ENCODE data around the gene TAOK2.

The TAOK2 gene

DNA sequence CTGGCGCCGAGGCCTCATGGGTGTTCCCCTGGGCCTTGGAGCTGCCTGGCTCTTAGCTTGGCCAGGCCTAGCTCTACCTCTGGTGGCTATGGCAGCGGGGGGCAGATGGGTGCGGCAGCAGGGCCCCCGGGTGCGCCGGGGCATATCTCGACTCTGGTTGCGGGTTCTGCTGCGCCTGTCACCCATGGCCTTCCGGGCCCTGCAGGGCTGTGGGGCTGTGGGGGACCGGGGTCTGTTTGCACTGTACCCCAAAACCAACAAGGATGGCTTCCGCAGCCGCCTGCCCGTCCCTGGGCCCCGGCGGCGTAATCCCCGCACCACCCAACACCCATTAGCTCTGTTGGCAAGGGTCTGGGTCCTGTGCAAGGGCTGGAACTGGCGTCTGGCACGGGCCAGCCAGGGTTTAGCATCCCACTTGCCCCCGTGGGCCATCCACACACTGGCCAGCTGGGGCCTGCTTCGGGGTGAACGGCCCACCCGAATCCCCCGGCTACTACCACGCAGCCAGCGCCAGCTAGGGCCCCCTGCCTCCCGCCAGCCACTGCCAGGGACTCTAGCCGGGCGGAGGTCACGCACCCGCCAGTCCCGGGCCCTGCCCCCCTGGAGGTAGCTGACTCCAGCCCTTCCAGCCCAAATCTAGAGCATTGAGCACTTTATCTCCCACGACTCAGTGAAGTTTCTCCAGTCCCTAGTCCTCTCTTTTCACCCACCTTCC lies 13.9 kb downstream of the TAOK2 start:
- DNase-seq (ENCODE audit: low read depth) = no peak

DNA sequence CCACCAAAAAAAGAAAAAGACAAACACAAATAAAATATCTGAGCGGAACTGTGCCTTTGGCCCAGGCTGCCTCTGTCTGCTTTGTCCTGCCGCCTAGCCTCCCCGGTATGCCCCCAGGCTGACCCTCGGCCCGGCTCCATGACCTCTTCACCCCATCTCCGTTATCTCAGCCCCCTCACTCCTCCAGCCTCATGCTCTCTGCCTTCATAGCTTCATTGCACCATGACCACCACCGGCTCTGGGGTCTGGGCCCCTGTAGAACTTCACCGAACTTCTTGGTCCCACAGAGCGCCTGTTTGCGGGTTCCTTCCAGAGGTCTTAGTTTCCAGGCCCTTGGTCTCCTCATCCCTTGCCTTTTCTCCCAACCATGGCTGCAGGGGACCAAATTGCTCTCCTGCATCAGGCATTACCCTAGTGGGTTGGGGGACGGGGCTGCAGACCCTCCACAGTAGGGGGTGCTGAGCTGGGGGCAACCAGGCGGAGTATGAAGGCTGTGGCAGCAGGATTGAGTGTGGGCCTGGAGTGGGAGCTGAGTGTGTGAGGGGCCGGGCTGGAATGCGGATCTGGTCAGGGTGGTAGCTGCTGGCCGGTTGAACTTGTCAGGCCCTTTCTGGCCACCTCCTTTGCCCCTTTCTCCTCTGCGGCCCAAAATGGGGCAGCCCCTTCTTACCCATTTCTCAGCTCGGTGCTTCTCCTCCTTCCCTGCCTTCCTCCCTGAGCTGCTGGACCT lies 14.8 kb downstream of the TAOK2 start:
- no peak for DNase-seq (ENCODE audit: low read depth)

DNA sequence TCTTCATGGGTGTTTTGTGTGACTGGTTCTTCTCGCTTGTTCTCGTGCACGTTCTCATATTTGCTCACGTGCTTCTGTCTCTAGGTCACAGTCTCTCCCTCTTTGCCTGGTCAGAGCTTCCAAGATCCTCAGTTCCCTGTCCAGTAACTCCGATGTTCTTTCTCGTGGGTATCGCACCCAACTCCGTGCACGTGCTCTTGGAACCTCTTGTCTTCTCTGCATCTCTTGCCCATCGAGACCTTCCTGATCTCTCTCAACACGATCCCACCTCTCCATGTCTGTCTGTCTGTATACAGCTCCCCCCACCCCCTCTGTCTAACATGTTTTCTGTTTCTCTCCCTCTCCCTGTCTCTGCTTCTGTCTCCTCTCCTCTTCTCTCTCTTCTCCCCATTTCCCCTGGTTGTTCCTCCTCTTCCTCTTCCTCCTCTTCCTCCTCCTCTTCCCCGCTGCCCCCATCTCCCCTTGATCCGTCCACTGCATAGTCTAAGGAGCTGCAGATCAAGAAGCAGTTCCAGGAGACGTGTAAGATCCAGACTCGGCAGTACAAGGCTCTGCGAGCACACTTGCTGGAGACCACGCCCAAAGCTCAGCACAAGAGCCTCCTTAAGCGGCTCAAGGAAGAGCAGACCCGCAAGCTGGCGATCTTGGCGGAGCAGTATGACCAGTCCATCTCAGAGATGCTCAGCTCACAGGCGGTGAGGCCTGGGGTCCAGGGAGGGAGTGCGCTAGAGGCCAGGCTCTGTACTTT lies 15.6 kb downstream of the TAOK2 start:
- no peak for DNase-seq (ENCODE audit: low read depth)

DNA sequence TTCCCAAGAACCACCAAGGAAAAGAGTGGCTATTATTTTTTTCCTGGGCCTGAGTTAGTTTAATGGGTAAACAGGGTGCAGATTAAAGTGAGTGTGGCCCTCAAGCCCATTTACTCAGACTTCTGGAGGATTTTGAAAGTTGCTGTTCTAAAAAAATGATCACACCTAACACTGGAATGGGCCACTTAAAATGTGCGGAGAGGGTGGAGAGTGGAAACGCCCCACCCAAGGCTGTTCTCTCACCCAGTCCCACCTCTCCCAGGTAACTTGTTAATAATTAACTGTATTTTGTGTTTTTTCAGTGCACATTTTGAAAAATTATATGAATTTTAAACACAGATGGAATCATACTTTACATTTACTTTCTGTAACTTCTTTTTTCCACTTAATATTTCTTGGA lies 16.4 kb downstream of the TAOK2 start:
- DNase-seq (ENCODE audit: low read depth) = no peak

DNA sequence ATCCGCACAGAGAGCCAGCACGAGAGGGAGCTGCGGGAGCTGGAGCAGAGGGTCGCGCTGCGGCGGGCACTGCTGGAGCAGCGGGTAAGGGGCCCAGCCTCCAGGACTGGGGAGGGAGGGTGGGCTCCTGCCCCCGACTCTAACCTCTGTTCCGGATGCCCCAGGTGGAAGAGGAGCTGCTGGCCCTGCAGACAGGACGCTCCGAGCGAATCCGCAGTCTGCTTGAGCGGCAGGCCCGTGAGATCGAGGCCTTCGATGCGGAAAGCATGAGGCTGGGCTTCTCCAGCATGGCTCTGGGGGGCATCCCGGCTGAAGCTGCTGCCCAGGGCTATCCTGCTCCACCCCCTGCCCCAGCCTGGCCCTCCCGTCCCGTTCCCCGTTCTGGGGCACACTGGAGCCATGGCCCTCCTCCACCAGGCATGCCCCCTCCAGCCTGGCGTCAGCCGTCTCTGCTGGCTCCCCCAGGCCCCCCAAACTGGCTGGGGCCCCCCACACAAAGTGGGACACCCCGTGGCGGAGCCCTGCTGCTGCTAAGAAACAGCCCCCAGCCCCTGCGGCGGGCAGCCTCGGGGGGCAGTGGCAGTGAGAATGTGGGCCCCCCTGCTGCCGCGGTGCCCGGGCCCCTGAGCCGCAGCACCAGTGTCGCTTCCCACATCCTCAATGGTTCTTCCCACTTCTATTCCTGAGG lies 17.4 kb downstream of the TAOK2 start:
- no peak for DNase-seq (ENCODE audit: low read depth)

DNA sequence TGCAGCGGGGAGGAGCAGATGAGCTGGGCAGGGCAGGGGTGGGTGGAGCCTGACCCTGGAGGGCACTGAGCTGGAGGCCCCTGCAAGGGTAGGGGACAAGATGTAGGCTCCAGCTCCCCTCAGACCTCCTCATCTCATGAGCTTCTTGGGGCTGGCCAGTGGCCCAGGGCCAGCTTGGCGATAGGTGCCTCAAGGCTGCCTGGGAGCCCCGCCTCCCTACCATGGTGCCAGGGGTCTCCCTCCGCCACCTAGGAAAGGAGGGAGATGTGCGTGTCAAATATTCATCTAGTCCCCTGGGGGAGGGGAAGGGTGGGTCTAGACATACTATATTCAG lies 17.9 kb downstream of the TAOK2 start:
- DNase-seq (ENCODE audit: low read depth) = no peak

DNA sequence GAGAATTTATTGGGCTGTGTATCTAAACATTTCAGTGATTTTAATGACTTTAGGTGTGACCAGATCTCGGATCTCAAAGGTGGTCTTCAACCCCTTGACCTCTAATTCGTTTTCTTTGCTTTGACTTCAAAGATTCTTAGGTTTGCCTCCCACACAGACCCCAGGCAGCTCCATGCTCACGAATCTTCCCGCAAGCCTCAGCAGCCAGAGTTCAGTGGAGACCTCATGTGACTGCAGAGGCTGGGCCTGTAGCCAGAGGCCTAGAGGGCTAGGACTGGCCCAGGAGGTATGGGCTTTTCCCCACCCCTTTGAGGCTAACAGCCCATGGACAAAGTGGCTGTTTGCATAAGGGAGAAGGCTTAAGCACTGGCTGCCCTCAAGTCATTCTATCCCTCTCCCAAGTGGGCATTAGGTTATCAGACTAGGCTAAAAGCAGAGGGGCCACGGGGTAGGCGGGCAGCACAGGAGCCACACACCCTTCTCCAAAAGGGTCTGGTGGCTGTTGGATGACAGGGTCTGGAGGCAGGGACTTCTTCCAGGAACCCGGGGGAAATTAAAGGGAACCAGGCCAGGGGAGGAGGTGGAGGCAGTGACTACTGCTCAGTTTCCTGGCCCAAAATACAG lies 18.8 kb downstream of the TAOK2 start:
- DNase-seq (ENCODE audit: low read depth) = no peak

DNA sequence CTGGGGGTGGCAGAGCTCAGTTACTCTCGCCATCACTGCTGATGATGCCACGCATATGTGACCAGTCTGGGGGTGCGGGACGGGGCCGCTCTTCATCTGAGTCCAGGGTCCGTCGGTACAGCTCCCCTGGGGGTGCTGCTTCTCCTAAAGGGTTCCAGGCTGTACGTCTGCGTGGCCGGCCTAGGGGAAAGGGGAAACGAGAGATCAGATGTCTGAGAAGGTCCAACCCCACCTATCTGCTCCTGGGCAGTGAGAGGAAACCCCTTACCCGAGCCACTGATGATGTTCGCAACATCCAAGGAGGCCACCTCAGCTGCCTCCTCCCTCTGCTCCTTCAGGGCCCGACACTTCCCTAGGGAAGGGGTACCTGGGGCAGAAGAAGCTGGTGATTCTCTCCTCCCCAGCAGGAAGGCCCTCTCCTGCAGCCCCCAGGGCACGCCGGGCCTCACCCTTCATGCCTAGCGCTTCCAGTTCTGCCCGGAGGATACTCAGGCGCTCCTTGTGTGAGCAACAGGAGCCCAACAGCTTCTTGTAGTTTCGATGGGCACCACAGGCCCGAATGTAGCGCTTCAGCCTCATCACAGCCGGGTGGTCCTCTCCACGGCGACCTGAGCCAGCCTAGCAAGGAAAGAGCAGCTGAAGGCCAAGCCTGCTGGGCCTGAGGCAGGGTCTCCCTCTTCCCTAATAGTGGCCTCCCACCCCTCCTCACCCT lies 19.7 kb downstream of the TAOK2 start:
- no peak for DNase-seq (ENCODE audit: low read depth)

DNA sequence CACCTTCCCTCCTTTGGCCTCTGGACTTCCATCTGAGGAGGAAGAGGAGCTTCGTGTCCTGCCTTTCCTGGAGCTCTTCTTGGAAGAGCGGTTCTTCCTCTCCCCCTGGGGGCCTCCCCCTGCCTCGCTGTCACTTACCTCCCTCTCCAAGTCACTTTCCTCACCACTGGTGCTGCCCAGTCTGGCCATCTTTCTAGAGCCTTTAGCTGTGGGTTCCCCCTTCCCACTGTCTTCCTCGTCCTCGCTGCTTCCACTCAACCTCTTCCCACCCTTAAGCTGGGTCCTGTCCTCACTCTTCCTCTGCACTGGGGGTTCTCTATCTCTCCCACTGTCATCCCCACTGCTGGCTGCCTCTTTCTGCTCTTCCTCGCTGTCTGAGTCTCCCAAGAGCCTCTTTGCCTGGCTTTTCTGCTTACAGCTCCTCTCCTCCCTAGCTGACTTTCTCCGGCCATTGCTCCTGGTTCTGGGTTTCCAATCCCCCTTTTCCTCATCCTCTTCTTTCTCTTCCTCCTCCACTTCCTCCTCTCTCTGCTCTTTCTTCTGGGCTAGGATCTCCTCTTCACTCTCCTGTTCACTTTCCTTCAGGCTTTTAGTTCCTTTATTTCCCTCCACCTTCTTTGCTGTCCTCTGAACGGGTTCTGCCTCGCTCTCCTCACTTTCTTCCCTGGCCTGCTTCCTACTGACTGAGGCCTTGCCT lies 20.4 kb downstream of the TAOK2 start:
- DNase-seq (ENCODE audit: low read depth) = no peak

DNA sequence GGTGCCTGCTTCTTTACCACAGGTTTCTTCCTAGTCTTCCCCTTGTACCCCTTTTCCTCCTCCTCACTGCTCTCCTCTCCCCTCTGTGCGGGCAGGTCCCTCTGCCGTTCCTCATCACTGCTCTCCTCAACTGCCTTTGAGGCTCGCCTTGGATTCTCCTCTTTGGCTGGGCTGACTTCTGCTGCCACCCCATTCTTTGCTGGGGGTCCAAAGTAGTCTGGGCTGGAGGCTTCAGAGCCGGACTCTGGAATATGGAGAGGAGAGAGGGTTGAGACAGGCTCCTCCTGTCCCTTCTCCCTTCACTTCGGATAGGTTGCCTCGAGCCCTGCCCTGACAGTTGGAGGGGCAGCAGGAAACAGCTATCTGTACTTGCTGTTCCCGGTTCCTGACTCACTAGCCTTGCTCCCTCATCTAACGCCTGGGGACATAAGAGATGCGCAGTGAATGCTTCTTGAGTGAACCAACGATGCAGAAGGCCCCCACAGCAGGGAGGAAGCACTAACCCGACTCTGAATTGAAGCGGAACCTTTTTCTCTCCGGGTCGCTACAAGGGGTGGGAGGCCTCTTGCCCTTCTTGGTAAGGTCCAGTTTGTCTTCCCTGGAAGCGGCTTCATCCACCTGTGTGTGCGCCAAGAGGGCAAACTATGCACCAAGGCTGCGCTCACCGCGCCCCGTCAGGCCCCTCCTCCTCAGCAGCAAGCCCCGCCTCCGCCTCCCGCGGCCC lies 21.1 kb downstream of the TAOK2 start:
- DNase-seq (ENCODE audit: low read depth) = peak; percentile 73

DNA sequence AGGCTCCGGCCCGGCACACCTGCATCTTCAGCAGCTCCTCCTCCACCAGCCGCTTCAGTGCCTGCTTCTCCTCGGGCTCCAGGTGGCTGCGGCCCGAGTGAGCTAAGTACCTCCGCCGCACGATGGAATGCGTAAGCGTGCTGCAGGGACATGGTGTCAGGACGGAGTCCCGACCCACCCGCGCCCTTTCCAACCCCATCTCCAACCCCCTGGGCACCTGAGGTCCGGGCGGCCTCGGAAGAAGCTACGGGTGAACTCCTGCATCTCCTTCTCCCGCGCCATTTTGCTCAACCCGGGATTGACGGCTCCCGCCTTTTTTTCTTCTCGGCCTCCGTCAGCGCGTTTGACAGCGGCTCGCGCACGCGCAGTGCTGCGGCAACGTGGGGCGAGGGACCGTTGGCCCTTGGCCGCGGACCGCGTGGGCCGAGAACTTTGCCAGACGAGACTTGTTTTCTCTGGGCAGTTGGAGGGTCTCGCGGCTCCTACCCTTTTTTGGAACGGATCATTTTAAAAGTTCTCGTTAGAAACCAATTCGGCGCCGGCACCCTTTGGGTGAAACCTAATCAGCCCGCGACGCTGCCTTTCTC lies 21.7 kb downstream of the TAOK2 start, which contains the start of gene HIRIP3:
Gene HIRIP3 (minus strand): TSS at position 294 of the 587 bp plus-strand sequence. CDS start 12 bp downstream, at position 282.
- peak; percentile 85 for DNase-seq (ENCODE audit: low read depth)

DNA sequence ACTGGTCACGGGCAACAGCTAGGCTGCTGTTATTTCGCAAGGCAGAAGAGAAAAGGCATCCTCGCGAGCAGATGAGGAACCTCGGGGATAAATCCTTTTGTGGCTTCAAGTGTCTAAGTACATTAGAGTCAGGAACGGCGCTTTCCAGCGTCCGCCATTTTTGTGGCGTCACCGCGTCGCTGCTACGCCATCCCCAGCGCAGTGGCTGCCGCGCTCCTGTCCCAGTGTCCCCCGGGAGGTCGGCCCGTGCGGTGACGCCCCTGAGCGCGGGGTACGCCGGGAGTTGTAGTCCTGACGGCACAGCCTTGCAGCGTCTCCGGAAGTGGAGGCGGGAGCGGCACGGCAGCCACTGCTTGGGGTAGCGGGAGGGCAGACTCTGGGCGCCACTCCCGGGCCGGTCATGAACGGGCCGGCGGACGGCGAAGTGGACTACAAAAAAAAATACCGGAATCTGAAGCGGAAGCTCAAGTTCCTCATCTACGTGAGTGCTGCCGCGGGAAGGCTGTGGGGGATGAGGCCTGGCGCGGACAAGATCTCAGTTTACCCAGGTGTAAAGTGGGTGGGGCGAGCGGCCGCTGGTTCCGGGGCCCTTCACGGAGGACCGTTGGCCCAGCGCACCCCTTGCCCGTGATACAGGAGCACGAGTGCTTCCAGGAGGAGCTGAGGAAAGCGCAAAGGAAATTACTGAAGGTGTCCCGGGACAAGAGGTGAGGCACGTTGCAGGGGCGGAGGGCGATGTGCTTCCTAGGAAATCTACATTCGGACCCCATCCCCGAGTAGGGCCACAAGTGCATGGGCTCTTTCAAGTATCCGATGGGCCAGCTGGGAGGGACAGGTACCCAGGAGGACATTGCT lies 22.5 kb downstream of the TAOK2 start, which contains the start of gene INO80E:
Gene INO80E (plus strand): TSS at position 331 of the 855 bp plus-strand sequence. CDS start 70 bp downstream, at position 401.
- DNase-seq (ENCODE audit: low read depth) = peak; percentile 99

DNA sequence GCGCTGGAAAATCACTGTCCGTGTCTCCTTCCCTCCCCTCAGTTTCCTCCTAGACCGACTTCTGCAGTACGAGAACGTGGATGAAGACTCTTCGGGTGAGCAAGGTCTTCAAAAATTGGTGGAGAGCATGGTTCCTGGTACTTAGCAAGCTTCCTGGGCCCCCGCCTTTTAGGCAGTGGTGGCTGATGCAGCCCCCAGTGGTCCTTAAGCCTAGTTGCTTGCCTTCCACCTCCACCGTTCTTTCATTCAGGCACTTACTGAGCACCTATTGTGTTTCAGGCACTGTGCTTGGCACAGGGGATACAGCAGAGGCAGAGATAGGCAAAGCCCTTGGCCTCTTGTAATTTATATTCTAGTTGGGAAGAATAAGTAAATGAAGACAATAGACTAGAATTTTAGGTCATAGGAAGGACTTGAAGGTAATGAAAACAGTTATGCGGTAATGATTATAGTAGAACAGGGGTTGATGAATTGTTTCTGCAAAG lies 23.1 kb downstream of the TAOK2 start:
- DNase-seq (ENCODE audit: low read depth) = no peak

DNA sequence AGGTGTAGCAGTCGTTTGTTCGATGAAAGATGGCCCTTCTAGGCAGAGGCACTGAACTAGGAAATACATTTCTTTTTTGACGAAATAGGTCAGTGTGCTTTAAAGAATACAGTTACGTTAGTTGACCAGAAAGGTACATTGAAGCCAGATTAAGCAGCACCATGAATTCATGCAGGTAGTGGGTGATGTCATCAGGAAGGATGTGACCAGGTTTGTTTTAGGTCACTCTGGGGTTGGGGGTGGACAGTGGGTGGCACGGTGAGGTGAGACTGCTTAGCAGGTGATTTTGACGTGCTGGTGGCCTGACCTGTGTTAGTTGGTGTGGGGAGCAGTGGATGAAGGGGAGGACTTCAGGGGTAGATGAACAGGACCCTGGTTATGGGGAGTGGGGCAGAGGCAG lies 25.9 kb downstream of the TAOK2 start:
- DNase-seq (ENCODE audit: low read depth) = no peak

DNA sequence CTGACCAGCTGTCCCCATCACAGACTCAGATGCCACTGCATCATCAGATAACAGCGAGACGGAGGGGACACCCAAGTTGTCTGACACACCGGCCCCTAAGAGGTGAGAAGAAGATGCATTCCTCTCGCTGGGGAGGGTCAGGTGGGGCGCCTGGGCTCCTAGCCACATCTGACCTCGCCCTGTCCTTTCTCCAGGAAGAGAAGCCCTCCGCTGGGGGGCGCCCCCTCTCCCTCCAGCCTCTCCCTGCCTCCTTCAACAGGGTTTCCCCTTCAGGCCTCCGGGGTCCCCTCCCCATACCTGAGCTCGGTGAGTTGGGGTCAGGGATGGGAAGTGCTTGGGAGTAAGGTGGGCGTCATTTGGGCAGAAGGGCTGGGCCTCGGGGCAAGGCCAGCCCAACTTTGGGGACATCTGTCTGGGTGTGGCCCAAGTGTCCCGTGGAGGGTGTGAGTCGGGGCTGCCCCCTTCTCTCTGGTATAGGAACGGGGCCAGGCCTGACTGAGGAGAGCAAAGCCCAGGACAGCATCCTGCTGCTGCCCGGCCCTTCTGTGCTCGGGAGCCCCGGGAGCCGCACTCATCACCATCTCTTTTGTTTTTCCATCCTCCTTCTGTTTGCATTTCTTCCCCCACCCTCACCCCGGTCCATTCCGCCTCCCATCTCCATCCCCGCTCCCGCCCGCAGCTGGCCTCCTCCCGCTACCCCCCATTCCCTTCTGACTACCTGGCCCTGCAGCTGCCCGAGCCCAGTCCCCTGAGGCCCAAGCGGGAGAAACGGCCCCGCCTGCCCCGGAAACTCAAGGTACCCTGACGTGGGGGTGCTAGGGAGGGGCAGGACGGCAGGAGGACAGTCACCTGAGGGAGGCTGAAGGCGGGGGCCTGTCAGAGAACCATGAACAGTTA lies 27.3 kb downstream of the TAOK2 start:
- no peak for DNase-seq (ENCODE audit: low read depth)

DNA sequence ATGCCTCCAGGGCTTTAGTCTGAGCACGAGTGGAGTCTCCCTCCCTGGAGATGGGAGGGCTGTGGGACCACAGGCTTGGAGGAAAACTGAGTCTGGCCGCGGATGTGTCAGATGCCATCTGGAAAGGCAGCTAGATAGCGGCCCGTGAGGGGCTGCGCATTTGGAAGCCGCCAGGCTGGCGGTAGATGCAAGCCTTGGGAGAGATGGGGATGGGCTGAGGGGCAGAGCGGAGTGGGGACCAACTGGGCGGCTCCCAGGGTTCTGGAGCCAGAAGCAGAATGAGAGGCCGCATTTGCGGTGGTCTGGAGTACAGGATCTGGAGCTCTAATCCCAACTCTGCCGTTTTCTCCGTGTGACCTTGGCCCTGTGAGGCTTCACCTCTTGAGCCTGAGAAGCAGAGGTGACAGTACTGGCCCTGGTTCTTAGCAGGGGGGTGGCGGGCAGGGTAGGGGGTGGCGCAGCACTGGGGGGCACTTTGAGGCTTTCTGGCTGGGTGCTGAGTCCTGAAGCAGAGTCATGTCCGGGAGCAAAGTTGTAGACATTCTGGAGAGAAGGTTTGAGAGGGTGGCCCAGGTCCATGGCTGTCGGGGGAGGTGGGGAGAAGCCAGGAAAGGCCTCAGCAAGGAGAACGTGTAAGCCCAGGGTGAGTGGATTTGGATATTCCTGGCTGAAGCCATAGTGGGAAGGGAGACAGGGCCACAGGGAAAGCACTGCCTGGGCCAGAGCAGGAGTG lies 29.1 kb downstream of the TAOK2 start:
- no peak for DNase-seq (ENCODE audit: low read depth)

Measured in activated T-cell treated with anti-CD3 and anti-CD28 coated beads for 48 hours (primary cell).